SK-N-MC (cell line): ENCODE results near the gene CYB5D1.

Experiments used
- DNase-seq: peaks from one replicate; pipeline ENCODE4 v3.0.0-alpha.2; 2011; ENCODE audit warnings: low read depth, low spot score
- H3K27ac ChIP-seq: fragments of 200-600 bp; sonication (generic); 2 replicates; pipeline ENCODE4 v1.5.1; 2016; ENCODE audit warnings: mixed run types
- H3K36me3 ChIP-seq: fragments of 200-600 bp; sonication (generic); 2 replicates; pipeline ENCODE4 v1.6.1; 2017; ENCODE audit warnings: antibody characterized with exemption, low read length, mixed read lengths; ENCODE audit not compliant: insufficient read depth
- H3K4me3 ChIP-seq: fragments of 200-600 bp; sonication (generic); 2 replicates; pipeline ENCODE4 v1.5.1; 2016
- H3K9ac ChIP-seq: fragments of 200-600 bp; sonication (generic); 2 replicates; pipeline ENCODE4 v1.8.0; 2017; ENCODE audit warnings: mixed run types, mixed read lengths; ENCODE audit not compliant: insufficient read length
- H3K9me3 ChIP-seq: fragments of 200-600 bp; sonication (generic); 2 replicates; pipeline ENCODE4 v1.6.1; 2017; ENCODE audit warnings: low read depth, mild to moderate bottlenecking, antibody characterized with exemption, low read length, moderate library complexity, mixed read lengths
- EZH2 ChIP-seq: fragments of 200-600 bp; sonication (generic); IDR thresholded peaks from one replicate; pipeline ENCODE4 v1.6.1; 2017; ENCODE audit warnings: antibody characterized with exemption
- FOXP2 ChIP-seq: optimal IDR thresholded peaks from 2 replicates; pipeline ENCODE3; 2011; ENCODE audit warnings: mild to moderate bottlenecking, moderate library complexity; ENCODE audit not compliant: insufficient read depth; ENCODE audit errors: extremely low read length, control extremely low read depth
- POLR2AphosphoS5 ChIP-seq: IDR thresholded peaks from 2 replicates; pipeline ENCODE4 v1.6.1; 2012; ENCODE audit warnings: mild to moderate bottlenecking, low read depth, low read length, borderline replicate concordance

CYB5D1 gene

DNA sequence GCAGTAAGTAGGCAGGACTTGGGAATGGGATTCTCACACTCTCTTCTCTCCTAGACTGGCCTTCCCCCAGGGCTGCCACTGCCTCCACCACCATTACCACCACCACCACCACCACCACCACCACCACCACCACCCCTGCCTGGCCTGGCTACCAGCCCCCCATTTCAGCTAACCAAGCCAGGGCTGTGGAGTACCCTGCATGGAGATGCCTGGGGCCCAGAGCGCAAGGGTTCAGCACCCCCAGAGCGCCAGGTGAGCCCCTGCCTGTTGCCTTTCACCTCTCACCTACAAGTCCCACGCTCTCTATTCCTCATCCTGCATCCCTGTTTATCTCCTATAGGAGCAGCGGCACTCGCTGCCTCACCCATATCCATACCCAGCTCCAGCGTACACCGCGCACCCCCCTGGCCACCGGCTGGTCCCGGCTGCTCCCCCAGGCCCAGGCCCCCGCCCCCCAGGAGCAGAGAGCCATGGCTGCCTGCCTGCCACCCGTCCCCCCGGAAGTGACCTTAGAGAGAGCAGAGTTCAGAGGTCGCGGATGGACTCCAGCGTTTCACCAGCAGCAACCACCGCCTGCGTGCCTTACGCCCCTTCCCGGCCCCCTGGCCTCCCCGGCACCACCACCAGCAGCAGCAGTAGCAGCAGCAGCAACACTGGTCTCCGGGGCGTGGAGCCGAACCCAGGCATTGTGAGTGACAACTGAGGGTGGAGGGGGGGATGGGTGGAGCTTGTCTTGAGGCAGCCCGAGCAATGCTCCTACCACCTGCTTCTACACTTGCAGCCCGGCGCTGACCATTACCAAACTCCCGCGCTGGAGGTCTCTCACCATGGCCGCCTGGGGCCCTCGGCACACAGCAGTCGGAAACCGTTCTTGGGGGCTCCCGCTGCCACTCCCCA is 10.8 kb upstream of the CYB5D1 start:
- no peak overlapping the region for H3K4me3 ChIP-seq
- no peaks in the 10 kb centered on the region for H3K9me3 ChIP-seq
- no peak for DNase-seq
- TF ChIP-seq FOXP2 (no peak), EZH2 (no peak), POLR2AphosphoS5 (no peak)
- H3K36me3 ChIP-seq: peaks cover 67% of the 10 kb centered on the region
- no peak overlapping the region for H3K9ac ChIP-seq
- no peak overlapping the region for H3K27ac ChIP-seq

GRCh38 chr17:7848131-7848579 is 9.6 kb upstream of the CYB5D1 start:
- Histone ChIP-seq H3K9me3 (no peaks in the 10 kb centered on the region), H3K27ac (no peak overlapping the region), H3K4me3 (no peak overlapping the region), H3K36me3 (peaks cover 79% of the 10 kb centered on the region), H3K9ac (no peak overlapping the region)
- no peak for DNase-seq
- TF ChIP-seq FOXP2 (no peak), POLR2AphosphoS5 (no peak), EZH2 (no peak)

- no peak for DNase-seq
- H3K36me3 ChIP-seq: peaks cover 82% of the 10 kb centered on the region
- no peak overlapping the region for H3K9ac ChIP-seq
- no peak for TF ChIP-seq POLR2AphosphoS5
- no peak for TF ChIP-seq FOXP2
- no peak for TF ChIP-seq EZH2
- no peak overlapping the region for H3K27ac ChIP-seq
- H3K4me3 ChIP-seq: no peak overlapping the region
- no peaks in the 10 kb centered on the region for H3K9me3 ChIP-seq
These were observed 9.1 kb upstream of the CYB5D1 start for GRCh38 chr17:7848739-7849129.

DNA sequence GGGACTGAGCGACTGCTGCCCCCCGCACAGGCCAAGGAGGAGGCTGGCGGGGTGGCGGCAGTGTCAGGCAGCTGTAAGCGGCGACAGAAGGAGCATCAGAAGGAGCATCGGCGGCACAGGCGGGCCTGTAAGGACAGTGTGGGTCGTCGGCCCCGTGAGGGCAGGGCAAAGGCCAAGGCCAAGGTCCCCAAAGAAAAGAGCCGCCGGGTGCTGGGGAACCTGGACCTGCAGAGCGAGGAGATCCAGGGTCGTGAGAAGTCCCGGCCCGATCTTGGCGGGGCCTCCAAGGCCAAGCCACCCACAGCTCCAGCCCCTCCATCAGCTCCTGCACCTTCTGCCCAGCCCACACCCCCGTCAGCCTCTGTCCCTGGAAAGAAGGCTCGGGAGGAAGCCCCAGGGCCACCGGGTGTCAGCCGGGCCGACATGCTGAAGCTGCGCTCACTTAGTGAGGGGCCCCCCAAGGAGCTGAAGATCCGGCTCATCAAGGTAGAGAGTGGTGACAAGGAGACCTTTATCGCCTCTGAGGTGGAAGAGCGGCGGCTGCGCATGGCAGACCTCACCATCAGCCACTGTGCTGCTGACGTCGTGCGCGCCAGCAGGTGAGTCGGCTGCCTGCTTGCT is 8.6 kb upstream of the CYB5D1 start:
- Histone ChIP-seq H3K36me3 (peaks cover 86% of the 10 kb centered on the region), H3K4me3 (no peak overlapping the region), H3K27ac (no peak overlapping the region), H3K9me3 (no peaks in the 10 kb centered on the region), H3K9ac (no peak overlapping the region)
- TF ChIP-seq FOXP2: no peak
- no peak for TF ChIP-seq POLR2AphosphoS5
- no peak for TF ChIP-seq EZH2
- DNase-seq: no peak

DNA sequence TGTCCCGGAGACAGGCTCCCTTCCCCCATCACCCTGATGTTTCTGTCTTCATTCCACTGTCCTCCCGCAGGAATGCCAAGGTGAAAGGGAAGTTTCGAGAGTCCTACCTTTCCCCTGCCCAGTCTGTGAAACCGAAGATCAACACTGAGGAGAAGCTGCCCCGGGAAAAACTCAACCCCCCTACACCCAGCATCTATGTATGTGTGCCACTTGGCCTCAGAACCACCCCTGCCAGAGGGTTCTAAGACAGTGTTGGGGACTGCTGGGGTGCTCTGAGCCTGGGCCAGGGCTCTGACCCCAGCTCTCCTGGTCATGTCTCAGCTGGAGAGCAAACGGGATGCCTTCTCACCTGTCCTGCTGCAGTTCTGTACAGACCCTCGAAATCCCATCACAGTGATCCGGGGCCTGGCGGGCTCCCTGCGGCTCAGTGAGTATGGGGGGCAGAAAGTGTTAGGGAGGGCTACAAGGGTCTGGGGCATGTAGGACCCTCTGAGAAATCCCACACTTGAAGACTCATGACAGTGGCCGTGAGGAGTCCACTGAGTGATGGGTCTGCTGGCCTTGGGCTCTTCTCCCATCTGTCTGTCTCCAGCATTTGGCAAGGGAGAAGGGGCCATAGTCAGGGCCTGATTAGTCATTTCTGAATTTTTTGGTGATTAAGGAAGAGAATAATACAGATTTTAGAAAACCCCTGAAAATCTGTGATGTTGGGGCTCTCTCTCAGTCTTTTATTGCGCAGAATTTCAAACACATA is 7.9 kb upstream of the CYB5D1 start:
- Histone ChIP-seq H3K36me3 (peaks cover 85% of the 10 kb centered on the region), H3K4me3 (no peak overlapping the region), H3K9me3 (no peaks in the 10 kb centered on the region), H3K9ac (no peak overlapping the region), H3K27ac (no peak overlapping the region)
- TF ChIP-seq EZH2: no peak
- no peak for TF ChIP-seq POLR2AphosphoS5
- no peak for TF ChIP-seq FOXP2
- DNase-seq: no peak

GRCh38 chr17:7850701-7851437 is 6.9 kb upstream of the CYB5D1 start:
- H3K9me3 ChIP-seq: no peaks in the 10 kb centered on the region
- no peak overlapping the region for H3K4me3 ChIP-seq
- no peak overlapping the region for H3K9ac ChIP-seq
- DNase-seq: no peak
- H3K36me3 ChIP-seq: peaks cover 80% of the 10 kb centered on the region
- no peak for TF ChIP-seq FOXP2
- TF ChIP-seq EZH2: no peak
- TF ChIP-seq POLR2AphosphoS5: no peak
- H3K27ac ChIP-seq: no peak overlapping the region

DNA sequence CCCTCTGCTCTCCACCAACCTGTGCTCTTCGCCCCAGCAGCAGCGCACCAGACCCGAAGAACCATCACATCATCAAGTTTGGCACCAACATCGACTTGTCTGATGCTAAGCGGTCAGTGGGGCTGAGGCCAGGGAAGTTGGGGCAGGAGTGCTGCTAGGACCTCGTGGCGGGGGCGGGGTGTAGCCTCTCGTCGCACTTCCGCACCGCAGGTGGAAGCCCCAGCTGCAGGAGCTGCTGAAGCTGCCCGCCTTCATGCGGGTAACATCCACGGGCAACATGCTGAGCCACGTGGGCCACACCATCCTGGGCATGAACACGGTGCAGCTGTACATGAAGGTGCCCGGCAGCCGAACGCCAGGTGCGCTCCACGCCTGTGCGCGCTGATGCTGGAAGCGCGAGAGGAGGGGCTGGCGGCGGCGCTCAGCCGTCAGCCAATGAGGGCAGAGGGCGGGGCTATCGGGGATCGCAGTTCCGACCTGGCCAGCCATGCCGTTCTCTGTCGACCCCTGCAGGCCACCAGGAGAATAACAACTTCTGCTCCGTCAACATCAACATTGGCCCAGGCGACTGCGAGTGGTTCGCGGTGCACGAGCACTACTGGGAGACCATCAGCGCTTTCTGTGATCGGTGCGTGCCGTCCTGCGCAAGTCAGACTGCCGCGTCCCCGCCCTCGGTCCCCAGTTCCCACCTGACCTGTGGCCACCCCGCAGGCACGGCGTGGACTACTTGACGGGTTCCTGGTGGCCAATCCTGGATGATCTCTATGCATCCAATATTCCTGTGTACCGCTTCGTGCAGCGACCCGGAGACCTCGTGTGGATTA is 6.2 kb upstream of the CYB5D1 start:
- no peak overlapping the region for H3K4me3 ChIP-seq
- no peak overlapping the region for H3K9ac ChIP-seq
- TF ChIP-seq EZH2: no peak
- TF ChIP-seq POLR2AphosphoS5: no peak
- no peak for TF ChIP-seq FOXP2
- no peak for DNase-seq
- no peak overlapping the region for H3K27ac ChIP-seq
- H3K9me3 ChIP-seq: no peaks in the 10 kb centered on the region
- peaks cover 72% of the 10 kb centered on the region for H3K36me3 ChIP-seq
